HG03159 (cell line): ENCODE results near the gene ERCC4.

Experiments
- ATAC-seq: cut with Tn5 transposase; IDR thresholded peaks from one replicate; pipeline ENCODE4 v1.9.1; 2021; ENCODE audit warnings: mild to moderate bottlenecking, moderate library complexity; ENCODE audit not compliant: unreplicated experiment

The ERCC4 gene

GRCh38 chr16:13909872-13910303 lies 10.1 kb upstream of the ERCC4 start:
- no peak for ATAC-seq

GRCh38 chr16:13911306-13911705 lies 8.6 kb upstream of the ERCC4 start:
- ATAC-seq = no peak

- ATAC-seq = no peak
Measured at GRCh38 chr16:13911871-13912270, 8.1 kb upstream of the ERCC4 start.

GRCh38 chr16:13912891-13913290 lies 7.1 kb upstream of the ERCC4 start:
- no peak for ATAC-seq

GRCh38 chr16:13913374-13914292 lies 6.3 kb upstream of the ERCC4 start:
- no peak for ATAC-seq

GRCh38 chr16:13915033-13915635 lies 4.8 kb upstream of the ERCC4 start:
- ATAC-seq = no peak

GRCh38 chr16:13919330-13919682 lies 648 bp upstream of the ERCC4 start:
- no peak for ATAC-seq

- no peak for ATAC-seq
Measured at GRCh38 chr16:13920510-13920818, 510 bp downstream of the ERCC4 start.

GRCh38 chr16:13921328-13921727 lies 1.4 kb downstream of the ERCC4 start:
- no peak for ATAC-seq

- no peak for ATAC-seq
Measured at GRCh38 chr16:13923703-13924298, 3.8 kb downstream of the ERCC4 start.

- ATAC-seq = no peak
Measured at GRCh38 chr16:13926464-13926863, 6.5 kb downstream of the ERCC4 start.

- ATAC-seq = no peak
Measured at GRCh38 chr16:13926891-13927290, 6.9 kb downstream of the ERCC4 start.

- ATAC-seq = no peak
Measured at GRCh38 chr16:13928646-13929045, 8.7 kb downstream of the ERCC4 start.

GRCh38 chr16:13931845-13932244 lies 11.9 kb downstream of the ERCC4 start:
- no peak for ATAC-seq

GRCh38 chr16:13935408-13935807 lies 15.5 kb downstream of the ERCC4 start:
- ATAC-seq = no peak

- ATAC-seq = no peak
Measured at GRCh38 chr16:13936155-13936554, 16.2 kb downstream of the ERCC4 start.

GRCh38 chr16:13936596-13937081 lies 16.7 kb downstream of the ERCC4 start:
- no peak for ATAC-seq

- ATAC-seq = no peak
Measured at GRCh38 chr16:13937411-13937810, 17.5 kb downstream of the ERCC4 start.

GRCh38 chr16:13938480-13938879 lies 18.5 kb downstream of the ERCC4 start:
- no peak for ATAC-seq

GRCh38 chr16:13939821-13940220 lies 19.9 kb downstream of the ERCC4 start:
- no peak for ATAC-seq

- ATAC-seq = no peak
Measured at GRCh38 chr16:13940397-13940933, 20.5 kb downstream of the ERCC4 start.

- ATAC-seq = no peak
Measured at GRCh38 chr16:13944816-13945215, 24.9 kb downstream of the ERCC4 start.
